ENCODE results near the gene C6orf47. TPM values are rescaled to one million over a fixed set of nuclear protein-coding genes. Genes with fewer than 3 reads are reported as not detected.

The C6orf47 gene
- total and polyA plus RNA-seq, 7 experiments from 2014 or later: 14.0 to 33.7 (median 23.2) TPM

- Mint-ChIP-seq H3K4me3 (peak overlapping the region in 2 of 10 donors; percentile 6 to 19), H3K27me3 (no peaks in the 10 kb centered on the region), H3K4me1 (peaks cover 50 to 79% (median 73%) of the 10 kb centered on the region in 7 donors), H3K27ac (peak overlapping the region in 4 of 9 donors; percentile 4 to 65 (median 34)), H3K36me3 (peaks cover 5 to 37% (median 12%) of the 10 kb centered on the region in 5 donors), H3K9me3 (peaks cover 0 to 11% (median 0%) of the 10 kb centered on the region in 11 donors)
- ChIA-PET POLR2A (interaction anchor here (0.6 to 8.3 kb wide), 7 partner anchors 9 to 152 kb away, joined by 3 to 193 read pairs (median 4); partner anchors contain the start of genes C6orf47, CSNK2B, GPANK1 and LSM2), CTCF (interaction anchor here (0.6 to 3.3 kb wide), 2 partner anchors 9 to 153 kb away, joined by 3 to 19 read pairs; partner anchors contain the start of gene GPANK1)
- H3K4me1 ChIP-seq (ENCODE audit: control insufficient read depth in 2 of 2, insufficient read depth in 2 of 2, low read length in 2 of 2): peaks cover 38 to 46% of the 10 kb centered on the region in 2 donors
- intact Hi-C loops (cut with micrococcal nuclease): loop anchor here in 1 of 2 donors (5.0 kb wide), 1 partner anchor 523 kb away; the partner anchor contains the start of genes AGPAT1 and RNF5
- H3K4me3 ChIP-seq (ENCODE audit: low read length): no peak overlapping the region
- H3K27me3 ChIP-seq (ENCODE audit: control insufficient read depth in 2 of 2, insufficient read depth in 2 of 2, low read length in 2 of 2): no peaks in the 10 kb centered on the region
- DNase-seq: no peak
- H3K27ac ChIP-seq (ENCODE audit: low read depth, low read length): no peak overlapping the region
- no peak for ATAC-seq
- H3K36me3 ChIP-seq (ENCODE audit: control insufficient read depth in 2 of 3, insufficient read depth in 3 of 3, low read length in 3 of 3): peaks cover 0 to 41% (median 6%) of the 10 kb centered on the region in 3 experiments
- H3K9me3 ChIP-seq (ENCODE audit: control insufficient read depth in 2 of 3, low read length in 3 of 3): no peaks in the 10 kb centered on the region
Measured at GRCh38 chr6:31654574-31655348, 5.8 kb downstream of the C6orf47 start.

- peaks cover 39 to 71% (median 63%) of the 10 kb centered on the region in 7 donors for H3K4me1 Mint-ChIP-seq
- no peaks in the 10 kb centered on the region for H3K27me3 Mint-ChIP-seq
- Histone ChIP-seq H3K4me3 (ENCODE audit: low read length) (peak overlapping the region; percentile 66), H3K27ac (ENCODE audit: low read depth, low read length) (peak overlapping the region; percentile 95), H3K9me3 (ENCODE audit: control insufficient read depth in 2 of 3, low read length in 3 of 3) (no peaks in the 10 kb centered on the region), H3K27me3 (ENCODE audit: control insufficient read depth in 2 of 2, insufficient read depth in 2 of 2, low read length in 2 of 2) (no peaks in the 10 kb centered on the region), H3K36me3 (ENCODE audit: control insufficient read depth in 2 of 3, insufficient read depth in 3 of 3, low read length in 3 of 3) (peaks cover 16 to 50% (median 16%) of the 10 kb centered on the region in 3 experiments), H3K4me1 (ENCODE audit: control insufficient read depth in 2 of 2, insufficient read depth in 2 of 2, low read length in 2 of 2) (peaks cover 23 to 30% of the 10 kb centered on the region in 2 donors)
- peak overlapping the region; percentile 99 to 100 (median 100) for H3K27ac Mint-ChIP-seq
- intact Hi-C loops (cut with micrococcal nuclease): loop anchor here (1.0 to 5.0 kb wide), 18 partner anchors 7 to 1586 kb away; partner anchors contain the start of genes ABHD16A (in 2 of the 2), C6orf47 (in 2 of the 2), NFKBIL1 (in 2 of the 2) and PRRC2A (in 2 of the 2)
- H3K9me3 Mint-ChIP-seq: peaks cover 0 to 11% (median 0%) of the 10 kb centered on the region in 11 donors
- H3K36me3 Mint-ChIP-seq: peaks cover 6 to 34% (median 18%) of the 10 kb centered on the region in 5 donors
- ChIA-PET CTCF (interaction anchor here (0.6 to 3.3 kb wide), 8 partner anchors 8 to 102 kb away, joined by 3 to 19 read pairs (median 4); partner anchors contain the start of genes DDAH2 and GPANK1), POLR2A (interaction anchor here (0.6 to 8.3 kb wide), 52 partner anchors 9 to 1646 kb away, joined by 3 to 193 read pairs (median 4); partner anchors contain the start of genes ABHD16A, AIF1, C6orf47 and CSNK2B)
- peak overlapping the region; percentile 96 to 100 (median 99) for H3K4me3 Mint-ChIP-seq
- DNase-seq (peak in 2 of 9 donors; percentile 81 to 89), ATAC-seq (peak; percentile 77)
Measured at GRCh38 chr6:31652925-31653724, 7.5 kb downstream of the C6orf47 start.

GRCh38 chr6:31651602-31652191 lies 8.9 kb downstream of the C6orf47 start:
- Mint-ChIP-seq H3K27ac (peak overlapping the region; percentile 99 to 100 (median 100)), H3K36me3 (peaks cover 10 to 29% (median 19%) of the 10 kb centered on the region in 5 donors), H3K4me3 (peak overlapping the region; percentile 96 to 100 (median 99)), H3K9me3 (peaks cover 0 to 11% (median 0%) of the 10 kb centered on the region in 11 donors), H3K4me1 (peaks cover 32 to 58% (median 55%) of the 10 kb centered on the region in 7 donors), H3K27me3 (no peaks in the 10 kb centered on the region)
- ATAC-seq (peak; percentile 36), DNase-seq (no peak)
- Histone ChIP-seq H3K4me3 (ENCODE audit: low read length) (peak overlapping the region; percentile 66), H3K4me1 (ENCODE audit: control insufficient read depth in 2 of 2, insufficient read depth in 2 of 2, low read length in 2 of 2) (peaks cover 14 to 19% of the 10 kb centered on the region in 2 donors), H3K27ac (ENCODE audit: low read depth, low read length) (peak overlapping the region; percentile 95), H3K36me3 (ENCODE audit: control insufficient read depth in 2 of 3, insufficient read depth in 3 of 3, low read length in 3 of 3) (peaks cover 23 to 51% (median 29%) of the 10 kb centered on the region in 3 experiments), H3K27me3 (ENCODE audit: control insufficient read depth in 2 of 2, insufficient read depth in 2 of 2, low read length in 2 of 2) (no peaks in the 10 kb centered on the region), H3K9me3 (ENCODE audit: control insufficient read depth in 2 of 3, low read length in 3 of 3) (no peaks in the 10 kb centered on the region)
- ChIA-PET POLR2A (interaction anchor here (0.5 to 8.3 kb wide), 43 partner anchors 9 to 1435 kb away, joined by 3 to 193 read pairs (median 4); partner anchors contain the start of genes ABHD16A, AIF1, C6orf47 and CSNK2B), CTCF (interaction anchor here (1.0 to 3.0 kb wide), 5 partner anchors 12 to 187 kb away, joined by 3 to 11 read pairs (median 5); no protein-coding TSS in a partner anchor)
- intact Hi-C loops (cut with micrococcal nuclease): loop anchor here (1.0 to 5.0 kb wide), 18 partner anchors 9 to 1585 kb away; partner anchors contain the start of genes ABHD16A (in 2 of the 2), C6orf47 (in 2 of the 2), NFKBIL1 (in 2 of the 2) and PRRC2A (in 2 of the 2)

- H3K4me3 Mint-ChIP-seq: no peak overlapping the region
Measured at GRCh38 chr6:31645325-31645724, 15.3 kb downstream of the C6orf47 start.

GRCh38 chr6:31643818-31644454 lies 16.6 kb downstream of the C6orf47 start:
- peaks cover 0 to 15% (median 5%) of the 10 kb centered on the region in 7 donors for H3K4me1 Mint-ChIP-seq
- DNase-seq (no peak), ATAC-seq (no peak)
- no peaks in the 10 kb centered on the region for H3K27me3 Mint-ChIP-seq
- H3K9me3 Mint-ChIP-seq: no peaks in the 10 kb centered on the region
- no peaks in the 10 kb centered on the region for H3K9me3 ChIP-seq (ENCODE audit: control insufficient read depth in 2 of 3, low read length in 3 of 3)
- H3K4me3 Mint-ChIP-seq: no peak overlapping the region
- H3K36me3 ChIP-seq (ENCODE audit: control insufficient read depth in 2 of 3, insufficient read depth in 3 of 3, low read length in 3 of 3): peaks cover 40 to 97% (median 58%) of the 10 kb centered on the region in 3 experiments
- H3K27ac Mint-ChIP-seq: no peak overlapping the region
- H3K36me3 Mint-ChIP-seq: peaks cover 9 to 45% (median 17%) of the 10 kb centered on the region in 5 donors
- no peak overlapping the region for H3K27ac ChIP-seq (ENCODE audit: low read depth, low read length)
- H3K4me1 ChIP-seq (ENCODE audit: control insufficient read depth in 2 of 2, insufficient read depth in 2 of 2, low read length in 2 of 2): no peaks in the 10 kb centered on the region
- H3K4me3 ChIP-seq (ENCODE audit: low read length): no peak overlapping the region
- CTCF ChIA-PET: no interaction called here
- intact Hi-C loops (cut with micrococcal nuclease): no loop called here
- no peaks in the 10 kb centered on the region for H3K27me3 ChIP-seq (ENCODE audit: control insufficient read depth in 2 of 2, insufficient read depth in 2 of 2, low read length in 2 of 2)
- POLR2A ChIA-PET: interaction anchor here (0.7 to 1.4 kb wide), 2 partner anchors 9 to 1057 kb away, joined by 3 to 5 read pairs; partner anchors contain the start of gene BAG6

More at GRCh38 chr6:31645325-31645724, 15.3 kb downstream of the C6orf47 start:
- H3K9me3 Mint-ChIP-seq: no peaks in the 10 kb centered on the region
- no peak overlapping the region for H3K27ac ChIP-seq (ENCODE audit: low read depth, low read length)
- POLR2A ChIA-PET: no interaction called here
- no peak for DNase-seq
- intact Hi-C loops (cut with micrococcal nuclease): no loop called here
- no peaks in the 10 kb centered on the region for H3K9me3 ChIP-seq (ENCODE audit: control insufficient read depth in 2 of 3, low read length in 3 of 3)
- no peaks in the 10 kb centered on the region for H3K27me3 ChIP-seq (ENCODE audit: control insufficient read depth in 2 of 2, insufficient read depth in 2 of 2, low read length in 2 of 2)
- peaks cover 9 to 17% (median 16%) of the 10 kb centered on the region in 7 donors for H3K4me1 Mint-ChIP-seq
- no peaks in the 10 kb centered on the region for H3K27me3 Mint-ChIP-seq
- H3K4me1 ChIP-seq (ENCODE audit: control insufficient read depth in 2 of 2, insufficient read depth in 2 of 2, low read length in 2 of 2): no peaks in the 10 kb centered on the region
- H3K36me3 ChIP-seq (ENCODE audit: control insufficient read depth in 2 of 3, insufficient read depth in 3 of 3, low read length in 3 of 3): peaks cover 41 to 94% (median 56%) of the 10 kb centered on the region in 3 experiments
- CTCF ChIA-PET: interaction anchor here (0.6 kb wide), 1 partner anchor 213 kb away, joined by 3 read pairs; no protein-coding TSS in a partner anchor
- H3K27ac Mint-ChIP-seq: peak overlapping the region in 4 of 9 donors; percentile 47 to 83 (median 50)
- H3K36me3 Mint-ChIP-seq: peaks cover 9 to 48% (median 17%) of the 10 kb centered on the region in 5 donors
- ATAC-seq: no peak
- H3K4me3 ChIP-seq (ENCODE audit: low read length): no peak overlapping the region

Measured in naive thymus-derived CD4-positive, alpha-beta T cell (primary cell).